Measurements from ENCODE around the gene STOML3. TPM values are rescaled to one million over a fixed set of nuclear protein-coding genes. Genes with fewer than 3 reads are reported as not detected.

Gene STOML3
- total and polyA plus RNA-seq, 7 donors = not detected

DNA sequence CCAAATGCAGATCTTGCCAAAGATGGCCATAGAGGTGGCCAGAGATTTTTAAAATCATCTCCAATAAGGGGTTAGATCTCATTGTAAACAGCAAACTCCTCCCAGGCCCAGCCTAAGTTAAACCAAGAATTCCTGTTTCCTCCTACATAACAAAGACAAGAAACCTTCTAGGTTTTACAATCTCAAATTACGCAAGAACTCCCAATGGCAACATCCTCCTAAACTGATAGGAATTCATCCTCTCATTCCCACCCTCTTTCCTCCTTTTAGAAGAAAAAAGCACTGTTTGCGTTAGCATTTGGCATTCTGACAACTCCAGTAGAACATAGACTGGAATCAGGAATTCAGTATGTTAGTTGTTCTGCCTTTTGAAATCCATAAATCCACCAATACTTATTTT is 32.7 kb upstream of the STOML3 start:
- DNase-seq = no peak
- Histone ChIP-seq H3K27me3 (ENCODE audit: insufficient read depth in 3 of 3, low read length in 2 of 3) (no peaks in the 10 kb centered on the region), H3K4me3 (no peak overlapping the region), H3K27ac (no peak overlapping the region), H3K36me3 (ENCODE audit: insufficient read depth in 1 of 2, low read depth in 1 of 2) (peaks cover 0 to 85% of the 10 kb centered on the region in 2 donors), H3K9me3 (no peaks in the 10 kb centered on the region), H3K4me1 (peaks cover 4% of the 10 kb centered on the region)
- no peak for ATAC-seq
- WGBS, 3 donors = 81 to 89% (median 85%) methylated on average over 2 of the region's 2 CpGs
- intact Hi-C loops (cut with DNase I) = loop anchor here in 1 of 2 donors (10.0 kb wide), 1 partner anchor 679 kb away; the partner anchor contains the start of gene UFM1
- TF ChIP-seq, protein P1, sequence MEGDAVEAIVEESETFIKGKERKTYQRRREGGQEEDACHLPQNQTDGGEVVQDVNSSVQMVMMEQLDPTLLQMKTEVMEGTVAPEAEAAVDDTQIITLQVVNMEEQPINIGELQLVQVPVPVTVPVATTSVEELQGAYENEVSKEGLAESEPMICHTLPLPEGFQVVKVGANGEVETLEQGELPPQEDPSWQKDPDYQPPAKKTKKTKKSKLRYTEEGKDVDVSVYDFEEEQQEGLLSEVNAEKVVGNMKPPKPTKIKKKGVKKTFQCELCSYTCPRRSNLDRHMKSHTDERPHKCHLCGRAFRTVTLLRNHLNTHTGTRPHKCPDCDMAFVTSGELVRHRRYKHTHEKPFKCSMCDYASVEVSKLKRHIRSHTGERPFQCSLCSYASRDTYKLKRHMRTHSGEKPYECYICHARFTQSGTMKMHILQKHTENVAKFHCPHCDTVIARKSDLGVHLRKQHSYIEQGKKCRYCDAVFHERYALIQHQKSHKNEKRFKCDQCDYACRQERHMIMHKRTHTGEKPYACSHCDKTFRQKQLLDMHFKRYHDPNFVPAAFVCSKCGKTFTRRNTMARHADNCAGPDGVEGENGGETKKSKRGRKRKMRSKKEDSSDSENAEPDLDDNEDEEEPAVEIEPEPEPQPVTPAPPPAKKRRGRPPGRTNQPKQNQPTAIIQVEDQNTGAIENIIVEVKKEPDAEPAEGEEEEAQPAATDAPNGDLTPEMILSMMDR (IDR thresholded peaks at IDR 0.05) = no peak

DNA sequence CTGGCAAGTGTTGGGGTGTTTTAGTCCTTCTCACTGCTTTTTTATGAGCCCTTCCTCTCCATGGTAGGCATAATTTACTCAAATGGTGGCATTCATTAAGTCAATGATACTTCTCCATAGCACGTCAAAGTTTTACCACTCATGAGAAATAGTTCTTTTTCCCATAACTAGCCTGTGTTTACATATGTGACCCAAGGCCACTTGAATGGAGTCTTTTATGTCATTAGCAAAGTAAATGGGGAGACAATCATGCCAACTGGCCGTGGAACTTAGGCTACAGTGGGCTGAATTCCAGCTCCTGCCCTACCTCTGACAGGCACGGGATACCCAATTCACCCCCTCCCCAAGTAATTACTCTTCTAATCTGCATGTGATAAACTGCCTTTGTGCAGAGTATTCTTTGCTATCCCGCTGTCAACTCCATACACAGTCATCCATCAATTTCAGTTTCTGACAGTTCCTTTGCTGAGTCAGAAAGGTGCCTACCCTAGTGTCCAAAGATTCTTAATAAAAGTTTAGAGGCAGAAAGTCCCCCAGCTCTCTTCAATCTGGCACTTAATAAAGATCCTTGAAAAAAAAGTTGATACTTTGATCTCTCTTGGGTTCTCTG is 30.3 kb upstream of the STOML3 start:
- Histone ChIP-seq H3K4me1 (peaks cover 12% of the 10 kb centered on the region), H3K9me3 (no peaks in the 10 kb centered on the region), H3K27ac (no peak overlapping the region), H3K36me3 (ENCODE audit: insufficient read depth in 1 of 2, low read depth in 1 of 2) (peaks cover 0 to 83% of the 10 kb centered on the region in 2 donors), H3K27me3 (ENCODE audit: insufficient read depth in 3 of 3, low read length in 2 of 3) (no peaks in the 10 kb centered on the region), H3K4me3 (no peak overlapping the region)
- DNase-seq = no peak
- 82 to 89% (median 85%) methylated on average over 4 of the region's 4 CpGs for WGBS, 3 donors
- ATAC-seq = no peak
- intact Hi-C loops (cut with DNase I) = loop anchor here in 1 of 2 donors (10.0 kb wide), 1 partner anchor 676 kb away; the partner anchor contains the start of gene UFM1
- TF ChIP-seq, protein P1 (IDR thresholded peaks at IDR 0.05) = no peak

DNA sequence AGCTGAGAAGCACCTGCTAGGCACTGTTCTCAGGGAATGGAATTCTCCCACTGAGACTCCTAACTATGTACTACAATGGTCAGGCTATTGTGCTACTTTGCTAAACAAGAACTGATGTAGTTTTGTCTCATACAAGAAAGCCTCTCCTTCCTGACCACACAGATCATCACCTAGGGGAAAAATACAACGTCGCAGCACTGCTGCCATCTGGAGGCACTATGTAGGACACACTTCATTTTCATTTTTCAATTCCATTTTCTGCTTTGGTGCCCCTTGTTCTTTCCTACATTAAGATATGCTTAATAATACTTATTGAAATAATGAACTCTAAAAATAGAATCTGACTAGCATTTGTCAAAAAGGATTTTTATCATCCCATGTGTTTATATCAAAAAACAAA is 26.2 kb upstream of the STOML3 start:
- H3K27ac ChIP-seq = peak overlapping the region; percentile 75
- TF ChIP-seq, protein P1 (IDR thresholded peaks at IDR 0.05) = peak; percentile 51
- WGBS, 3 donors = 13 to 19% (median 14%) methylated on average over 2 of the region's 2 CpGs
- no peak overlapping the region for H3K4me3 ChIP-seq
- H3K4me1 ChIP-seq = peaks cover 14% of the 10 kb centered on the region
- DNase-seq (no peak), ATAC-seq (peak; percentile 80 to 92 (median 82))
- H3K27me3 ChIP-seq (ENCODE audit: insufficient read depth in 3 of 3, low read length in 2 of 3) = no peaks in the 10 kb centered on the region
- intact Hi-C loops (cut with DNase I) = loop anchor here in 1 of 2 donors (10.0 kb wide), 1 partner anchor 142 kb away; no protein-coding TSS in a partner anchor
- H3K36me3 ChIP-seq (ENCODE audit: insufficient read depth in 1 of 2, low read depth in 1 of 2) = peaks cover 0 to 83% of the 10 kb centered on the region in 2 donors
- H3K9me3 ChIP-seq = no peaks in the 10 kb centered on the region

DNA sequence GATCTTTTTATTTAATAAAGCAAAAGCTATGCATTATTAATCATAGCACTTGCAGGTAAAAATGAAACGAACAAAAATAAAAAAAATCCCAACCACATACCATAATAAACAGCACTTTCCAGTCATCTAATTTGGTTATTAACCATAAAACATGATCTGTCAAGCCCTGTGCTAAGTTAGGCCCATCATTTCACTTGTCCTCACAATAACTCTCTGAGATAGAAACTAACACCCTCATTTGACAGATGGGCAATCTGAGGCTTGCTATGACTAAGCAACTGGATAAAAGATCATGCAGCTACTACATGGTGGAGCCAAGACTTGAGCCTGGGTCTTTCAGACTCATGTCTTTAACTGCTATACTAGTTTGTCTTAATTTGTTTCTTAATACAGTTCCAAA is 25.5 kb upstream of the STOML3 start:
- no peaks in the 10 kb centered on the region for H3K9me3 ChIP-seq
- H3K4me3 ChIP-seq = no peak overlapping the region
- peak overlapping the region; percentile 75 for H3K27ac ChIP-seq
- ATAC-seq = peak; percentile 83 to 94 (median 90)
- intact Hi-C loops (cut with DNase I) = loop anchor here in 1 of 2 donors (10.0 kb wide), 1 partner anchor 141 kb away; no protein-coding TSS in a partner anchor
- no peaks in the 10 kb centered on the region for H3K27me3 ChIP-seq (ENCODE audit: insufficient read depth in 3 of 3, low read length in 2 of 3)
- H3K4me1 ChIP-seq = peaks cover 14% of the 10 kb centered on the region
- TF ChIP-seq, protein P1 (IDR thresholded peaks at IDR 0.05) = no peak
- 23 to 42% (median 33%) methylated on average over 1 of the region's 1 CpG for WGBS, 3 donors
- peaks cover 0 to 83% of the 10 kb centered on the region in 2 donors for H3K36me3 ChIP-seq (ENCODE audit: insufficient read depth in 1 of 2, low read depth in 1 of 2)
- DNase-seq = no peak

Measured in psoas muscle (tissue), 8 donors.